ENCODE measurements around the gene TAF4. TPM values are rescaled to one million over a fixed set of nuclear protein-coding genes. Genes with fewer than 3 reads are reported as not detected.
A peak's percentile ranks its signal among the peaks of the same experiment; 100 is the strongest.

Gene TAF4
- total and polyA plus RNA-seq, 2 of the 13 experiments (the other 11 are each of a cell fraction or from before 2014, with no cell fraction given): 5.9 to 12.0 TPM

GRCh38 chr20:62043131-62043914 is 22.4 kb downstream of the TAF4 start (continued):
- TF ChIP-seq ZSCAN22 (CRISPR knock-in tag; IDR thresholded peaks at IDR 0.05) (no peak), ZNF639 (CRISPR knock-in tag; conservative IDR thresholded peaks at IDR 0.05) (no peak; the same call in 1 of the 2 replicates), GATAD1 (CRISPR knock-in tag; IDR thresholded peaks at IDR 0.05) (0 out of 2 replicates have a peak, but pooled peaks have one; percentile 50), ASH2L (IDR thresholded peaks at IDR 0.05; ENCODE audit: insufficient read length, low read depth, low read length) (peak; percentile 74), MLLT10 (CRISPR knock-in tag; IDR thresholded peaks at IDR 0.05) (no peak), ZNF775 (CRISPR knock-in tag; IDR thresholded peaks at IDR 0.05; ENCODE audit: borderline replicate concordance) (no peak), ZNF558 (CRISPR knock-in tag; IDR thresholded peaks at IDR 0.05; ENCODE audit: borderline replicate concordance) (no peak), ZNF629 (CRISPR knock-in tag; conservative IDR thresholded peaks at IDR 0.05) (no peak), BHLHE40 (IDR thresholded peaks at IDR 0.05; ENCODE audit: low read length) (no peak), CAMTA2 (CRISPR knock-in tag; IDR thresholded peaks at IDR 0.05; ENCODE audit: borderline replicate concordance) (no peak), JDP2 (CRISPR knock-in tag; IDR thresholded peaks at IDR 0.05; ENCODE audit: borderline replicate concordance) (no peak), MAFK (conservative IDR thresholded peaks at IDR 0.05 in 1 of 2, IDR thresholded peaks at IDR 0.05 in 1 of 2; ENCODE audit: low read length in 2 of 2) (no peak), U2AF2 (IDR thresholded peaks at IDR 0.05; ENCODE audit: low read depth, low read length) (no peak), SMAD1 (CRISPR knock-in tag; IDR thresholded peaks at IDR 0.05; ENCODE audit: borderline replicate concordance, low read depth) (no peak; the same call in 1 of the 2 replicates), ZBTB10 (CRISPR knock-in tag; IDR thresholded peaks at IDR 0.05; ENCODE audit: borderline replicate concordance) (no peak), ZSCAN20 (CRISPR knock-in tag; IDR thresholded peaks at IDR 0.05; ENCODE audit: borderline replicate concordance) (no peak), ZNF33A (CRISPR knock-in tag; IDR thresholded peaks at IDR 0.05; ENCODE audit: borderline replicate concordance) (no peak), ZNF747 (CRISPR knock-in tag; IDR thresholded peaks at IDR 0.05; ENCODE audit: borderline replicate concordance) (peak; percentile 49; the same call in 1 of the 2 replicates), ZNF24 (IDR thresholded peaks at IDR 0.05) (no peak), XRCC5 (optimal IDR thresholded peaks at IDR 0.05; ENCODE audit: low read length) (peak; percentile 42), ZNF317 (CRISPR knock-in tag; IDR thresholded peaks at IDR 0.05) (no peak), ZNF816 (CRISPR knock-in tag; IDR thresholded peaks at IDR 0.05; ENCODE audit: borderline replicate concordance) (no peak), ZNF160 (CRISPR knock-in tag; IDR thresholded peaks at IDR 0.05) (no peak), NFKBIZ (CRISPR knock-in tag; IDR thresholded peaks at IDR 0.05) (no peak), MXD3 (CRISPR knock-in tag; IDR thresholded peaks at IDR 0.05) (no peak), ZNF263 (CRISPR knock-in tag; IDR thresholded peaks at IDR 0.05) (peak; percentile 83), TEAD3 (CRISPR knock-in tag; optimal IDR thresholded peaks at IDR 0.05; ENCODE audit: borderline replicate concordance) (peak; percentile 62), MIER3 (CRISPR knock-in tag; IDR thresholded peaks at IDR 0.05; ENCODE audit: borderline replicate concordance) (peak; percentile 77; the same call in 1 of the 2 replicates)

Measured in HepG2 (cell line).